ENCODE data around the gene ZNF136.
A peak's percentile ranks its signal among the peaks of the same experiment; 100 is the strongest.

Gene ZNF136

DNA sequence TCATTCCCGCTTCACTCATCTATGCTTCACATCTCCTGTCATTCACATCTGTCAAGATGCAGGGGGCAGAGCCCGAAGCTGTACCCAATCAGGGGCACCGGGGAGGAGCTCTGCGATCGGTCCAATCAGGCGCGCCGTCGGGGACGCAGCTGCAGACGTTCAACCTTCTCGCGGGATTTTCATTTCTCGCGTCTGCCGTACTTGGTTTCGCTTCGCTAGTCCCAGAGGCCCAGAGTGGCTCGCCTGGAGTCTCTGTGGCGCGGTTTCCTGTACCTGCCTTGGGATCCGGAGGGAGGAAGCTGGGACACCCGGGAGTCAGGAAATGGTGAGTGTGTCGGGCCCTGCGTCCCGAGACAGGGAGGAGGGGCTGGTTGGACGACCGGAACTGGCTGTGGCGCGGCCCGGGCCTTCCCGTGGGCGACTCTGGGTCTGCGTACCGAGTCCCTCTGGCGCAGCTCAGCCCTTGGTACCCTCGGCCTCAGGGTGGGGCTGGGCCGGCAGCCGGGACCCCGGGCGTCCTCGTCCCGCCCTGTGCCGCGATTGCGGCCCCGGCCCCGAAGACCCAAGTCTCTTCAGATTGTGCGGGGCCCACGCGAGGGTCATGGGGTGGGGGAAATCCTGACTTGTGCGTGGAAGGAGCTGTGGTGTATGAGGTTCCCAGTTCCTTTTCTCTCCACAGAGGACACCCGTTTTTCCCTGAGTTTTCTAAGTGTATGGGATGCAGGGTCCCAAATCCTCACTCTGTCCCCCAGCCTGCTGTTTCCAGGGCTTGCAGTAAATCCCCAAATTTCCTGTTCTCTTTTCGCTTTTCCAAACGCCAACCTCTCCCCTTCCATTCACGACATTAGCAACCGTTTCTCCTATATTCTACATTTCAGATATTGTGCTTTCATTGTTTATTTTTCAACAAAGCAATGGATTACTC, at the start of gene ZNF136:
Gene ZNF136, plus strand, starts transcription at position 215 of the 925 bp plus-strand sequence. Its CDS starts 108 bp downstream, at position 323.
- DNase-seq (ENCODE audit: low read depth, low spot score): peak; percentile 98

GRCh38 chr19:12113121-12113520, 49.8 kb upstream of the ZNF136 start:
- DNase-seq (ENCODE audit: low read depth, low spot score): no peak

- DNase-seq (ENCODE audit: low read depth, low spot score): no peak
Observed at GRCh38 chr19:12117201-12117970, 45.5 kb upstream of the ZNF136 start.

- no peak for DNase-seq (ENCODE audit: low read depth, low spot score)
Observed at GRCh38 chr19:12126707-12127106, 36.2 kb upstream of the ZNF136 start.

- no peak for DNase-seq (ENCODE audit: low read depth, low spot score)
Observed at GRCh38 chr19:12133069-12133468, 29.8 kb upstream of the ZNF136 start.

GRCh38 chr19:12137221-12137940, 25.5 kb upstream of the ZNF136 start:
- DNase-seq (ENCODE audit: low read depth, low spot score): no peak

- DNase-seq (ENCODE audit: low read depth, low spot score): peak; percentile 38
Observed at GRCh38 chr19:12139269-12139668, 23.6 kb upstream of the ZNF136 start.

DNA sequence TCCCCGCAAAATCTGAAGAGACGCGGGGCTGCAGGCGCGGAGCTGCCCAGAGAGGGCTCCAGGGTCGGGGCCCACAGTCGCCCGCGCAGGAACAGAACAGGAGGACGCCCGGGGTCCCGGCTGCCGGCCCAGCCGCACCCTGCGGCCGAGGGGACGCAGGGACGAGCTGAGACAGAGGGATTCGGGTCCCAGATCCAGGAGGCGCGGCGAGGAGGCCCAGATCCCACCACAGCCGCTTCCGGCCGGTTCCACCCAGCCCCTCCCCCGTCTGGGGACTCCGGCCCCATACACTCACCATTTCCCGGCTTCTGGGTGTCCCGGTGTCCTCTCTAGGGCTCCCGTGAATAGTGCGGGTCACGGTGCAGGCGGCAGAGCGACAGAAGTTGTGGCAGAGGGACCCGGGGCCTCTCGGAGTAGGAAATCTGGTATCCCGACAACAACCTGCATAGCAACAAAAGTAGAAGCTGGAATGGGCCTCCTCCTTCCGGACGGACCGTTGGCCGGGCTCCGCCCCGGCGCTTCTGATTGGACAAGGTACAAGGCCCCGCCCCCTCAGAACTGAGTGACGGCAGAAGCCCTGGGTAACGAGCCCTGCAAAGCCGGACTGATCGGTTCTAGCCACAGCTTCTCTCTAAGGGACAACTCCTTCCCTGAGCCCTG, 22.9 kb upstream of the ZNF136 start, which contains the start of gene ZNF20:
Gene ZNF20, minus strand, starts transcription at position 466 of the 660 bp plus-strand sequence. Its CDS starts 168 bp downstream, at position 298.
- peak; percentile 97 for DNase-seq (ENCODE audit: low read depth, low spot score)

GRCh38 chr19:12140545-12141404, 22.1 kb upstream of the ZNF136 start:
- DNase-seq (ENCODE audit: low read depth, low spot score): peak; percentile 90

GRCh38 chr19:12141405-12141736, 21.5 kb upstream of the ZNF136 start:
- DNase-seq (ENCODE audit: low read depth, low spot score): no peak

GRCh38 chr19:12145348-12145747, 17.5 kb upstream of the ZNF136 start:
- no peak for DNase-seq (ENCODE audit: low read depth, low spot score)

- peak; percentile 11 for DNase-seq (ENCODE audit: low read depth, low spot score)
Observed at GRCh38 chr19:12155324-12155860, 7.5 kb upstream of the ZNF136 start.

DNA sequence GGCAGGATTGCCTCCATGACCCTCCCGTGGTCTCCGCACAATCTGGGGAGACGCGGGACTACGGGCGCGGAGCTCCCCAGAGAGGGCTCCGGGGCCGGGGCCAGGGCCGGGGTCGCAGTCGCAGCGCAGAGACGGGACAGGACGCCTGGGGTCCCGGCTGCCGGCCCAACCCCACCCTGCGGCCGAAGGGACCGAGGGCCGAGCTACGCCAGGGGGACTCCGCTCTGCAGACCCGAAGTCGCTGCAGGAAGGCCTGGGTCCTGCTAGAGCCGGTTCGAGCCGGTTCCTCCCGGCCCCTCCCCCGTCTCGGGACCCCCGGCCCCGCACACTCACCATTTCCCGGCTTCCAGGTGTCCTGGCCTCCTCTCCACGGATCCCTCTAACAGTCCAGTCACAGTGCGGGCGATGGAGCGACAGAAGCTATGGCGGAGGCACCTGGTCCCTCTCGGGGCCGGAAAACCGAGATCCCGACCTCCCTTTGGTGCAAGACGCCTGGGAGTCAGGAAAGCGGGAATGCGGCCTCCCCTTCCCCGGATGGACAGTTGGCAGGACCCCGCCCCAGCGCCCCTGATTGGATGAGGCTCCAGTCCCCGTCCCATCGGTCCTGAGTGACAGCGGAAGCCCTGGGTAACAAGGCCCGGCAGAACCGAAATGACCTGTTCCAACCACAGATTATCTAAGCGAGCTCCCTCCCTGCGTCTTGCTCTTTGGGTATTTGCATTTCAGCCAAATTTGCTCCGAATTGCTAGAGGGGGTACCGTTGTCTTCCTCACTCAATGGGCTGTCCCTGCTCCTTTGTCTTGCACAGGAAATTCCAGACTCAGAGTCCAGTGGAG, 6.5 kb upstream of the ZNF136 start, which contains the start of gene ZNF625:
Gene ZNF625, minus strand, starts transcription at position 512 of the 836 bp plus-strand sequence. Its CDS starts 176 bp downstream, at position 336.
- DNase-seq (ENCODE audit: low read depth, low spot score): peak; percentile 96

DNA sequence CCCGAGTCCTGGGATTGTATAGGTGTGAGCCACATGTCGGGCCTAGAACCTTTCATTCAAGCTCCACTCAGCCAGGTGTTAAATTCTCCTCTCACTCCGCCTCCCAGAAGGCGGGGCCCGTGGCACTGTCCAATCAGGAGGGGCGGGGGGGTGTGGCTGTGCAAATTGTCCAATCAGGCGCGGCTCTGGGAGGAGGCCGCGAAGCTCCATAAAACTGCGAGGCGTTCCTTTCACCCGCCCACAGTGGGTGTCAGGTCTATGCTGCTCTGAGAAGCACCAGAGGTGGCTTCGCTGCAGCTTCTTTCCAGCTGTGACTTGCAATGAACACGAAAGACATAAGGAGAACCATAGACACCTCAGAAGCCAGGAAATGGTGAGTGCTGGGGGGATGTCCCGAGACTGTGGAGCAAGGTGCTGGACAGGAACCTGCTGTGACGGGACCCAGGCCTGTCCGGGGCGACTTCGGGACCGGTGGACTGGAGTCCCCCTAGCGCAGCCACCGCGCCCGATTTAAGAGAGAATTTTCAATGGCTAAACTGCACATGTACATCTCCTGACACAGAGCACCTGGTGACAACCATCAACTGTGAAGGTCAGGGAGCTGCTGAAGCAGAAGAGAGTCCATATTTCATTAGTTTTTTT, 3.0 kb upstream of the ZNF136 start:
- no peak for DNase-seq (ENCODE audit: low read depth, low spot score)

GRCh38 chr19:12162513-12162881, 399 bp upstream of the ZNF136 start:
- no peak for DNase-seq (ENCODE audit: low read depth, low spot score)

- DNase-seq (ENCODE audit: low read depth, low spot score): peak; percentile 42
Observed at GRCh38 chr19:12163826-12164225, 930 bp downstream of the ZNF136 start.

- no peak for DNase-seq (ENCODE audit: low read depth, low spot score)
Observed at GRCh38 chr19:12166626-12167025, 3.7 kb downstream of the ZNF136 start.

DNA sequence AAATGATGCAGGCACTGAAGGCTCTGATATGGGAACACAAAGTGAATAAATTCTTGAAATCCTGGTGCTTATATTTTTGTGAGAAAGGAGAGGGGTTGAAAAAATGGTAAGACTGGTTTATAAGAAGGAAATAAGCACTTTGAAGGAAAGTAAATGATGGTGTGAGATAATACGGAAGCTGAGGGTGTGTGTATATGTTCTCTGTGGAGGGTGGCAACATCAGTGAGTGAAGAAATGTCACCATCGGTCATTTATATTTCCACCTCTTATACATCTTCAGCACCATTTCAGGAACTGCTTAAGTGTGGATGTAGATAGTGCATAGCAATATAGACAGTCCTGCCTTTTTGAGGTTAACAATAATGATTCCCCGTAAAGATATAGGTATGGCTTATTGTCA, 17.5 kb downstream of the ZNF136 start:
- no peak for DNase-seq (ENCODE audit: low read depth, low spot score)

- no peak for DNase-seq (ENCODE audit: low read depth, low spot score)
Observed at GRCh38 chr19:12187625-12188024, 24.7 kb downstream of the ZNF136 start.

Measured in astrocyte of the hippocampus (primary cell).